ENCODE results near the gene NAALADL2. TPM values are rescaled to one million over a fixed set of nuclear protein-coding genes. Genes with fewer than 3 reads are reported as not detected.
"Not testable (repeated sequence)": the region's sequence is repeated elsewhere in the genome, so short reads cannot be mapped to it uniquely, and the experiment has no call there.

Gene NAALADL2
- total RNA-seq, 3 donors from 2014 or later: 18.4 to 43.9 (median 20.8) TPM

- H3K36me3 ChIP-seq (ENCODE audit: low read depth): no peaks in the 10 kb centered on the region
- DNase-seq: no peak
- intact Hi-C loops (cut with DNase I, micrococcal nuclease): no loop called here
- H3K4me1 ChIP-seq (ENCODE audit: low read depth): no peaks in the 10 kb centered on the region
- ATAC-seq: peak; percentile 45
- peaks cover 29% of the 10 kb centered on the region for H3K9me3 ChIP-seq
- no peak overlapping the region for H3K4me3 ChIP-seq
- no peak for TF ChIP-seq CTCF (IDR thresholded peaks at IDR 0.05)
Measured at GRCh38 chr3:175818811-175819464, 959.8 kb downstream of the NAALADL2 start.

GRCh38 chr3:175822766-175823491, 963.8 kb downstream of the NAALADL2 start:
- intact Hi-C loops (cut with DNase I, micrococcal nuclease); H3K36me3 ChIP-seq (ENCODE audit: low read depth); ATAC-seq: not testable (repeated sequence)

GRCh38 chr3:175825016-175825580, 966.0 kb downstream of the NAALADL2 start:
- DNase-seq; intact Hi-C loops (cut with DNase I, micrococcal nuclease); ATAC-seq; H3K36me3 ChIP-seq (ENCODE audit: low read depth); H3K4me3 ChIP-seq; H3K4me1 ChIP-seq (ENCODE audit: low read depth); H3K9me3 ChIP-seq: not testable (repeated sequence)

More at GRCh38 chr3:175822766-175823491, 963.8 kb downstream of the NAALADL2 start:
- peaks cover 22% of the 10 kb centered on the region for H3K9me3 ChIP-seq
- not testable (repeated sequence) for H3K4me1 ChIP-seq (ENCODE audit: low read depth); H3K4me3 ChIP-seq; DNase-seq

GRCh38 chr3:175826759-175827158, 967.6 kb downstream of the NAALADL2 start:
- no peak for TF ChIP-seq CTCF (IDR thresholded peaks at IDR 0.05)
- DNase-seq (no peak), ATAC-seq (no peak)
- intact Hi-C loops (cut with DNase I, micrococcal nuclease): no loop called here
- Histone ChIP-seq H3K4me3 (no peak overlapping the region), H3K36me3 (ENCODE audit: low read depth) (no peaks in the 10 kb centered on the region), H3K9me3 (no peaks in the 10 kb centered on the region), H3K4me1 (ENCODE audit: low read depth) (no peaks in the 10 kb centered on the region)

GRCh38 chr3:175829809-175830208, 970.7 kb downstream of the NAALADL2 start:
- H3K36me3 ChIP-seq (ENCODE audit: low read depth); intact Hi-C loops (cut with DNase I, micrococcal nuclease); ATAC-seq; H3K4me1 ChIP-seq (ENCODE audit: low read depth); DNase-seq; H3K9me3 ChIP-seq; H3K4me3 ChIP-seq: not testable (repeated sequence)

- H3K9me3 ChIP-seq; H3K4me1 ChIP-seq (ENCODE audit: low read depth); H3K4me3 ChIP-seq; DNase-seq; H3K36me3 ChIP-seq (ENCODE audit: low read depth); intact Hi-C loops (cut with DNase I, micrococcal nuclease); ATAC-seq: not testable (repeated sequence)
Measured at GRCh38 chr3:175835763-175836162, 976.6 kb downstream of the NAALADL2 start.

GRCh38 chr3:175836617-175837016, 977.5 kb downstream of the NAALADL2 start:
- Histone ChIP-seq H3K4me1 (ENCODE audit: low read depth) (no peaks in the 10 kb centered on the region), H3K9me3 (no peaks in the 10 kb centered on the region), H3K4me3 (no peak overlapping the region), H3K36me3 (ENCODE audit: low read depth) (no peaks in the 10 kb centered on the region)
- ATAC-seq (no peak), DNase-seq (no peak)
- intact Hi-C loops (cut with DNase I, micrococcal nuclease): no loop called here
- no peak for TF ChIP-seq CTCF (IDR thresholded peaks at IDR 0.05)

Data from mucosa of descending colon (tissue), 3 donors.